ENCODE measurements around the gene FSTL5. TPM values are rescaled to one million over a fixed set of nuclear protein-coding genes. Genes with fewer than 3 reads are reported as not detected.

The FSTL5 gene
- total and polyA plus RNA-seq, 2 experiments from 2014 or later, result not detected

GRCh38 chr4:162154862-162155540 is 8.8 kb downstream of the FSTL5 start:
- no peak overlapping the region for H2AFZ ChIP-seq
- 30 to 34% methylated on average over 7 of the region's 7 CpGs for WGBS, 2 experiments (ENCODE audit: low coverage in 1 of 2, low lambda C conversion rate in 2 of 2, missing lambda C conversion rate in 2 of 2)
- H3K27ac ChIP-seq, result no peak overlapping the region
- no peak for DNase-seq
- H3K4me3 ChIP-seq, result no peak overlapping the region
- no peak overlapping the region for H3K9ac ChIP-seq
- H3K9me2 ChIP-seq (ENCODE audit: insufficient read depth), result no peaks in the 10 kb centered on the region
- H3K79me2 ChIP-seq (ENCODE audit: insufficient read depth), result no peaks in the 10 kb centered on the region
- no peaks in the 10 kb centered on the region for H3K4me1 ChIP-seq (ENCODE audit: insufficient read depth)
- in situ Hi-C loops (cut with MboI), result no loop called here
- H3K36me3 ChIP-seq (ENCODE audit: low read depth), result no peaks in the 10 kb centered on the region
- TF ChIP-seq EZH2 (IDR thresholded peaks at IDR 0.05; ENCODE audit: insufficient read depth, poor library complexity, severe bottlenecking), result no peak
- TF ChIP-seq EZH2phosphoT487 (IDR thresholded peaks at IDR 0.05; ENCODE audit: insufficient read depth, low read depth), result no peak
- no peaks in the 10 kb centered on the region for H3F3A ChIP-seq (ENCODE audit: insufficient read depth)
- H3K9me3 ChIP-seq (ENCODE audit: low read depth), result no peaks in the 10 kb centered on the region
- H3K4me2 ChIP-seq (ENCODE audit: unreplicated experiment), result no peak overlapping the region
- no peaks in the 10 kb centered on the region for H3K27me3 ChIP-seq (replicated peaks; ENCODE audit: insufficient read depth)
- no peaks in the 10 kb centered on the region for H4K20me1 ChIP-seq (ENCODE audit: insufficient read depth)

- in situ Hi-C loops (cut with MboI), result no loop called here
- no peaks in the 10 kb centered on the region for H3K79me2 ChIP-seq (ENCODE audit: insufficient read depth)
Measured at GRCh38 chr4:162151850-162152249, 11.9 kb downstream of the FSTL5 start.

DNA sequence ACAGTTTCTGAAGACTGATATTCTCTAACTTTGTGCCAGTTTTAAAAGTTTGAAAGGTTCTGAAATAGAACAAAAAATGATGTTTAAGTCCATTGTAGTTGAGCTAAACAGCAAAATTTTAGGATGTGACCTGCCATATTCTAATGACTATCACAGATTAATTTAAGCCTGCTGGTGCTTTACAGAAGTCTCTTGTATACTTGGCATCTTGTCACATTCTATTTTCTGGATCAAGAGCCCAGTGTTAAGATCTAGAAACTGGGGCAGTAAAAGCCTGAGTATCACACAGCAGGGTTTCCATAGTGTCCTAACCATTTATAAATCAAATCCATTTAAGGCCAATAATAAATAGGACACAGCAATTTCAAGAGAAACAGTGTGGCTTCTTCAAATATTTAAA is 12.4 kb downstream of the FSTL5 start:
- no peaks in the 10 kb centered on the region for H4K20me1 ChIP-seq (ENCODE audit: insufficient read depth)
- no peaks in the 10 kb centered on the region for H3K4me1 ChIP-seq (ENCODE audit: insufficient read depth)
- H3K4me3 ChIP-seq, result no peak overlapping the region
- H3K9me3 ChIP-seq (ENCODE audit: low read depth), result no peaks in the 10 kb centered on the region
- H3K4me2 ChIP-seq (ENCODE audit: unreplicated experiment), result no peak overlapping the region
- H3K27ac ChIP-seq, result no peak overlapping the region
- no peaks in the 10 kb centered on the region for H3K27me3 ChIP-seq (replicated peaks; ENCODE audit: insufficient read depth)
- H3K9ac ChIP-seq, result no peak overlapping the region
- no peak for TF ChIP-seq EZH2 (IDR thresholded peaks at IDR 0.05; ENCODE audit: insufficient read depth, poor library complexity, severe bottlenecking)
- TF ChIP-seq EZH2phosphoT487 (IDR thresholded peaks at IDR 0.05; ENCODE audit: insufficient read depth, low read depth), result no peak
- in situ Hi-C loops (cut with MboI), result no loop called here
- DNase-seq, result no peak
- no peaks in the 10 kb centered on the region for H3K36me3 ChIP-seq (ENCODE audit: low read depth)
- H3K79me2 ChIP-seq (ENCODE audit: insufficient read depth), result no peaks in the 10 kb centered on the region
- H3K9me2 ChIP-seq (ENCODE audit: insufficient read depth), result no peaks in the 10 kb centered on the region
- no peaks in the 10 kb centered on the region for H3F3A ChIP-seq (ENCODE audit: insufficient read depth)
- H2AFZ ChIP-seq, result no peak overlapping the region

More at GRCh38 chr4:162151850-162152249, 11.9 kb downstream of the FSTL5 start:
- H3F3A ChIP-seq (ENCODE audit: insufficient read depth), result no peaks in the 10 kb centered on the region
- H3K9me3 ChIP-seq (ENCODE audit: low read depth), result no peaks in the 10 kb centered on the region
- no peaks in the 10 kb centered on the region for H3K27me3 ChIP-seq (replicated peaks; ENCODE audit: insufficient read depth)
- H3K4me2 ChIP-seq (ENCODE audit: unreplicated experiment), result no peak overlapping the region
- H3K36me3 ChIP-seq (ENCODE audit: low read depth), result no peaks in the 10 kb centered on the region
- TF ChIP-seq EZH2 (IDR thresholded peaks at IDR 0.05; ENCODE audit: insufficient read depth, poor library complexity, severe bottlenecking) (no peak), EZH2phosphoT487 (IDR thresholded peaks at IDR 0.05; ENCODE audit: insufficient read depth, low read depth) (no peak)
- H4K20me1 ChIP-seq (ENCODE audit: insufficient read depth), result no peaks in the 10 kb centered on the region
- no peak overlapping the region for H2AFZ ChIP-seq
- no peak overlapping the region for H3K27ac ChIP-seq
- no peaks in the 10 kb centered on the region for H3K4me1 ChIP-seq (ENCODE audit: insufficient read depth)
- no peaks in the 10 kb centered on the region for H3K9me2 ChIP-seq (ENCODE audit: insufficient read depth)
- H3K4me3 ChIP-seq, result no peak overlapping the region
- no peak overlapping the region for H3K9ac ChIP-seq
- DNase-seq, result no peak
- WGBS, 2 experiments (ENCODE audit: low coverage in 1 of 2, low lambda C conversion rate in 2 of 2, missing lambda C conversion rate in 2 of 2), result 1 to 3% methylated on average over 4 of the region's 4 CpGs

DNA sequence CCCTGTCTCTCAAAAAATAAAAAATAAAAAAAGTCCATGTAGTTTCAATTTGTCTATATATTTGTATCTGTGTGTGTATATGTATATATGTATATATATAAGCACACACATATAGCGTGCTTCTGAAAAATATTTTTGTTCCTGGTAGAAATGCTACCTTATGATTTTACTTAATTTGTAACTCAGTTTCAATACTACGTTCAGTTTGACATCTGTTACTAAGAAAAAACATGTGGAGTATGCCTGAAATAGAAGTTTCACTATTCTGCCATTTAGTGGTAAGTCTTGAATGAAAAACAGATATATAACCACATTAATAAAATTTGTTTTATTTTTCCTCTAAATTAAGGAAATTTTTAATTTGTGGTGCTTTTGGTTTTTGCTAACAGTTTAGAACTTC is 14.2 kb downstream of the FSTL5 start:
- H3K27me3 ChIP-seq (replicated peaks; ENCODE audit: insufficient read depth), result no peaks in the 10 kb centered on the region
- DNase-seq, result no peak
- no peaks in the 10 kb centered on the region for H4K20me1 ChIP-seq (ENCODE audit: insufficient read depth)
- WGBS, 2 experiments (ENCODE audit: low coverage in 1 of 2, low lambda C conversion rate in 2 of 2, missing lambda C conversion rate in 2 of 2), result 5 to 10% methylated on average over 2 of the region's 2 CpGs
- in situ Hi-C loops (cut with MboI), result no loop called here
- H2AFZ ChIP-seq, result no peak overlapping the region
- no peaks in the 10 kb centered on the region for H3K9me2 ChIP-seq (ENCODE audit: insufficient read depth)
- no peak overlapping the region for H3K9ac ChIP-seq
- H3K4me1 ChIP-seq (ENCODE audit: insufficient read depth), result no peaks in the 10 kb centered on the region
- TF ChIP-seq EZH2phosphoT487 (IDR thresholded peaks at IDR 0.05; ENCODE audit: insufficient read depth, low read depth) (no peak), EZH2 (IDR thresholded peaks at IDR 0.05; ENCODE audit: insufficient read depth, poor library complexity, severe bottlenecking) (no peak)
- H3K79me2 ChIP-seq (ENCODE audit: insufficient read depth), result no peaks in the 10 kb centered on the region
- no peaks in the 10 kb centered on the region for H3K9me3 ChIP-seq (ENCODE audit: low read depth)
- no peaks in the 10 kb centered on the region for H3F3A ChIP-seq (ENCODE audit: insufficient read depth)
- H3K4me2 ChIP-seq (ENCODE audit: unreplicated experiment), result no peak overlapping the region
- H3K27ac ChIP-seq, result no peak overlapping the region
- H3K36me3 ChIP-seq (ENCODE audit: low read depth), result no peaks in the 10 kb centered on the region
- H3K4me3 ChIP-seq, result no peak overlapping the region

Measured in GM23248 (cell line).